HepG2 (cell line): ENCODE data around the gene MED9. TPM values are rescaled to one million over a fixed set of nuclear protein-coding genes. Genes with fewer than 3 reads are reported as not detected.

Experiments used
- ATAC-seq: fragments of 200-7000 bp; cut with Tn5 transposase; 3 replicates; pipeline ENCODE4 v1.9.1; 2020; ENCODE audit warnings: mild to moderate bottlenecking, moderate library complexity
- BruUV-seq: library from RNA; stranded (reverse); fragments of 400-500 nt; replicated peaks from 2 replicates; lab custom pipeline; 2021; lab: Mats Ljungman, UMichigan
- CTCF ChIA-PET: fragments of 300-600 bp; formaldehyde crosslinking; extraction: SDS; loops from one replicate; lab custom pipeline; 2021; ENCODE audit warnings: low total read pairs, inconsistent platforms, low intra/inter-chr PET ratio; lab: Yijun Ruan, JAX
- POLR2A ChIA-PET: fragments of 350-600 bp; sonication (Branson Sonifier 250); formaldehyde crosslinking; loops from one replicate; lab custom pipeline; 2020; ENCODE audit warnings: antibody characterized with exemption, inconsistent platforms; lab: Yijun Ruan, JAX
- DNase-seq: peaks from one replicate; pipeline ENCODE4 v3.0.0-alpha.2; 2015; ENCODE audit warnings: low spot score
- FAIRE-seq: peaks from 3 replicates; lab custom pipeline; 2011; peaks lifted over from hg19 to GRCh38; lab: Jason Lieb, UNC
- H2AFZ ChIP-seq: one replicate; pipeline ENCODE4 v1.6.1; 2011; ENCODE audit warnings: low read length, inconsistent platforms
- H3K27ac ChIP-seq: fragments of 300-600 bp; 3 replicates; pipeline ENCODE4 v1.8.0; 2011; ENCODE audit warnings: mixed run types, mild to moderate bottlenecking, mixed read lengths, low read length, inconsistent platforms; ENCODE audit not compliant: insufficient read depth; ENCODE audit errors: extremely low read length
- H3K27me3 ChIP-seq, 2 experiments: fragments of 200-600 bp in 1 of 2; 2 replicates in 1 of 2; 3 replicates in 1 of 2; pipeline versions ENCODE4 v1.6.0 to v1.8.0; 2011; ENCODE audit warnings: low read length in 2 of 2, mild to moderate bottlenecking in 2 of 2, moderate library complexity in 2 of 2, inconsistent platforms in 1 of 2; ENCODE audit not compliant: insufficient read depth in 2 of 2, control insufficient read depth in 1 of 2
- H3K36me3 ChIP-seq, 2 experiments: fragments of 200-600 bp in 1 of 2; replicated peaks in 1 of 2; 2 replicates in 1 of 2; 3 replicates in 1 of 2; pipeline versions ENCODE4 v1.5.1 to v1.8.0; 2011; ENCODE audit warnings: low read length in 2 of 2, inconsistent platforms in 1 of 2; ENCODE audit not compliant: insufficient read depth in 2 of 2, control insufficient read depth in 1 of 2
- H3K4me1 ChIP-seq: 2 replicates; pipeline ENCODE4 v1.5.1; 2012; ENCODE audit warnings: low read length, inconsistent platforms; ENCODE audit not compliant: insufficient read depth
- H3K4me2 ChIP-seq: 2 replicates; pipeline ENCODE4 v1.6.0; 2011; ENCODE audit warnings: low read depth, low read length, inconsistent platforms
- H3K4me3 ChIP-seq, 3 experiments: fragments of 200-600 bp in 1 of 3; sonication (generic), shearing (Covaris generic) in 1 of 3; replicated peaks in 1 of 3; 2 replicates each; pipeline ENCODE4 v1.5.1; 2011 to 2016; ENCODE audit warnings: low read length in 3 of 3, inconsistent platforms in 2 of 3, low read depth in 2 of 3, mild to moderate bottlenecking in 2 of 3, control low read depth in 1 of 3, mixed read lengths in 1 of 3; ENCODE audit not compliant: insufficient read depth in 1 of 3
- H3K79me2 ChIP-seq: one replicate; pipeline ENCODE4 v1.6.1; 2011; ENCODE audit warnings: low read length, inconsistent platforms; ENCODE audit not compliant: insufficient read depth
- H3K9ac ChIP-seq: 2 replicates; pipeline ENCODE4 v1.6.0; 2011; ENCODE audit warnings: mild to moderate bottlenecking, low read depth, low read length, inconsistent platforms; ENCODE audit not compliant: insufficient read depth
- H3K9me3 ChIP-seq: 2 replicates; pipeline ENCODE4 v1.5.1; 2012; ENCODE audit warnings: mild to moderate bottlenecking, low read length
- H4K20me1 ChIP-seq: 2 replicates; pipeline ENCODE4 v1.6.0; 2011; ENCODE audit warnings: inconsistent platforms, mild to moderate bottlenecking, low read length, moderate library complexity; ENCODE audit not compliant: insufficient read depth
- ASH2L ChIP-seq: fragments of 300-600, 200-600 bp; sonication (generic); IDR thresholded peaks from 2 replicates; pipeline ENCODE4 v1.7.0; 2017; ENCODE audit warnings: low read depth, mild to moderate bottlenecking, moderate library complexity, mixed read lengths, low read length; ENCODE audit not compliant: insufficient read length
- CAMTA2 ChIP-seq: sonication (generic); formaldehyde crosslinking; IDR thresholded peaks from 2 replicates; pipeline ENCODE4 v1.4.0; 2020; ENCODE audit warnings: mild to moderate bottlenecking, missing genetic modification reagents, borderline replicate concordance
- E2F2 ChIP-seq: sonication (generic); formaldehyde crosslinking; IDR thresholded peaks from 2 replicates; pipeline ENCODE4 v1.4.0; 2020; ENCODE audit warnings: missing genetic modification reagents, borderline replicate concordance
- ETV5 ChIP-seq: IDR thresholded peaks from 2 replicates; pipeline ENCODE4 v1.6.1; 2018; ENCODE audit warnings: missing biosample characterization, missing genetic modification reagents, inconsistent platforms, borderline replicate concordance
- GLI4 ChIP-seq: sonication (generic); formaldehyde crosslinking; IDR thresholded peaks from 2 replicates; pipeline ENCODE4 v1.5.1; 2020; ENCODE audit warnings: missing genetic modification reagents, mild to moderate bottlenecking, moderate library complexity, borderline replicate concordance
- KLF15 ChIP-seq: sonication (generic); formaldehyde crosslinking; IDR thresholded peaks from 2 replicates; pipeline ENCODE4 v1.8.1; 2023; ENCODE audit warnings: borderline replicate concordance, mild to moderate bottlenecking, inconsistent platforms, missing genetic modification reagents, mixed read lengths
- NR2F6 ChIP-seq, 2 experiments: IDR thresholded peaks; 2 replicates each; pipeline ENCODE4 v1.6.1; 2016; ENCODE audit warnings: antibody characterized with exemption in 1 of 2, mild to moderate bottlenecking in 1 of 2
- ZC3H4 ChIP-seq: sonication (generic); formaldehyde crosslinking; IDR thresholded peaks from 2 replicates; pipeline ENCODE4 v1.4.0; 2020; ENCODE audit warnings: missing genetic modification reagents, borderline replicate concordance
- ZSCAN21 ChIP-seq: sonication (generic); formaldehyde crosslinking; IDR thresholded peaks from 2 replicates; pipeline ENCODE4 v1.8.0; 2022; ENCODE audit warnings: mild to moderate bottlenecking, missing genetic modification reagents, moderate library complexity, borderline replicate concordance
- WGBS: methylation state at CpG from one replicate; pipeline ENCODE4 v1.1.6; 2017; ENCODE audit warnings: low lambda C conversion rate; 5-methylcytosine and 5-hydroxymethylcytosine counted together
- in situ Hi-C: cut with HindIII; loops from 2 replicates; pipeline ENCODE4 v1.10.0; 2017; ENCODE audit warnings: low pct_unique_long_range_greater_than_20kb; ENCODE audit not compliant: extremely low pct_ligation_motif_present
- intact Hi-C: fragments of 100-400 bp; cut with micrococcal nuclease; formaldehyde crosslinking; loops from one replicate; pipeline ENCODE4 v1.10.0; 2022; ENCODE audit not compliant: unreplicated experiment
- polyA plus RNA-seq, 8 experiments: library from polyadenylated mRNA; depleted of rRNA in 3 of 8; stranded (reverse) in 7 of 8; unstranded in 1 of 8; fragments of >200 nt; fragmentation: Illumina TruSeq in 4 of 8; extraction: Trizol in 4 of 8; gene quantifications; 2 replicates each; pipeline versions ENCODE4 v1.2.1 to v1.2.3, GENCODE V29; 2011 to 2016; ENCODE audit warnings: low read depth in 4 of 8, missing spikeins in 1 of 8, mixed read lengths in 1 of 8; ENCODE audit not compliant: insufficient read depth in 1 of 8
- total RNA-seq, 5 experiments: library from RNA; depleted of rRNA; stranded (reverse); fragments of >200 nt; fragmentation: Illumina TruSeq; extraction: Trizol; gene quantifications; 2 replicates each; pipeline ENCODE4 v1.2.3, GENCODE V29; 2016; ENCODE audit warnings: low read depth in 1 of 5
- TF ChIP-seq, protein P1 (sequence below): sonication (generic); formaldehyde crosslinking; IDR thresholded peaks from 2 replicates; pipeline ENCODE4 v1.4.0; 2020; ENCODE audit warnings: missing genetic modification reagents, borderline replicate concordance

Gene MED9
- total and polyA plus RNA-seq, 2 of the 13 experiments (the other 11 are each of a cell fraction or from before 2014, with no cell fraction given): 11.9 to 15.1 TPM

DNA sequence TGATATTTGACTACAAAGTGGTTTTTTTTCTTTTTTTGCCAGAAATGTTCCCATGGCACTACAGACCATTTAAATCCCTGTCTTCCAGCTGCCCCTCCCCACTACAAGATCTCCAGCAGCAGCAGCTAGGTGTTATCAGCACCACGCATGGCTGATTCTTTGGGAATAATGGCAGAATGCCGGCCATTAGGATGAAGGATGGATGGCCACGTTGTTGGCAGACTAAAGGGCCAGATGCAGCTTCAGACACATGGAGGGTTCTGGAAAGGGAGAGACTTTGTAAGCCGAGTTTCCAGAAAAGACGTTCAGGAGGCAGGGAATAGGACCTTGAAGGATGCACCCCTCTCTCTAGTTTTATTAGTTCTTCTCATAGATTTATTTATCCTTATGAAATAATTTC lies 10.3 kb upstream of the MED9 start:
- no peaks in the 10 kb centered on the region for H3K79me2 ChIP-seq
- no peak overlapping the region for H3K4me3 ChIP-seq
- peaks cover 7 to 36% of the 10 kb centered on the region in 2 experiments; a peak in 4 of 5 replicates for H3K27me3 ChIP-seq
- ATAC-seq: no peak
- TF ChIP-seq ETV5 (CRISPR knock-in tag) (no peak), ZSCAN21 (CRISPR knock-in tag) (no peak), KLF15 (CRISPR knock-in tag) (no peak), ZC3H4 (no peak), ASH2L (no peak), GLI4 (CRISPR knock-in tag) (no peak)
- ChIA-PET CTCF (no interaction called here), POLR2A (interaction anchor here (1.3 kb wide), 1 partner anchor 21 kb away, joined by 3 read pairs; no protein-coding TSS in a partner anchor)
- in situ Hi-C loops (no loop called here), intact Hi-C loops (no loop called here)
- no peaks in the 10 kb centered on the region for H3K36me3 ChIP-seq
- WGBS: 3% methylated on average over 4 of the region's 5 CpGs
- H3K27ac ChIP-seq: no peak overlapping the region
- H4K20me1 ChIP-seq: no peaks in the 10 kb centered on the region
- H3K4me1 ChIP-seq: peaks cover 70% of the 10 kb centered on the region
- H3K4me2 ChIP-seq: no peak overlapping the region
- H3K9ac ChIP-seq: no peak overlapping the region
- no TSS peak for BruUV-seq
- H2AFZ ChIP-seq: no peak overlapping the region
- FAIRE-seq: no peak
- H3K9me3 ChIP-seq: no peaks in the 10 kb centered on the region
- DNase-seq: no peak

DNA sequence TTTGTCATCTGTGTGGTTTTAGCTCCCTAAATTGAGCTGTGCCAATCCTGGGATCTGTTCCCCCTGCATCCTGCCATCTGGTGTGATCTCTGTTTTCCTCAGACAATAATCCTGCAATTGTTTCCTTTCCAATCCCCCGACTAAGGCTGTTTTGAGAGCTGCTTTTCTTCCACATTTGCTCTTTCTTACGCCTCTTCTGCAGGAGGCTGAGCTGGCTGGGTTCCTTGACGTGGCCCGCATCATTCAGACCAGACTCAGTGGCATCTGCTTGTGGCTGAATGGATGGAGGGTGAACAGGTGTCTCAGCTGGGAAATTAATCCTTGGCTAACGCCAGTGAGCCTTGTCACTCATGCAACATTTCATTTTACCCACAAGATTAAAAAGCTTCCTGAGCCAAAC lies 9.8 kb upstream of the MED9 start:
- no peak for ATAC-seq
- WGBS: 24% methylated on average over 5 of the region's 5 CpGs
- TF ChIP-seq E2F2 (CRISPR knock-in tag) (no peak), CAMTA2 (CRISPR knock-in tag) (no peak), NR2F6 (IDR thresholded peaks at IDR 0.05) (no peak), NR2F6 (CRISPR knock-in tag; IDR thresholded peaks at IDR 0.05) (no peak)
- TF ChIP-seq, protein P1, sequence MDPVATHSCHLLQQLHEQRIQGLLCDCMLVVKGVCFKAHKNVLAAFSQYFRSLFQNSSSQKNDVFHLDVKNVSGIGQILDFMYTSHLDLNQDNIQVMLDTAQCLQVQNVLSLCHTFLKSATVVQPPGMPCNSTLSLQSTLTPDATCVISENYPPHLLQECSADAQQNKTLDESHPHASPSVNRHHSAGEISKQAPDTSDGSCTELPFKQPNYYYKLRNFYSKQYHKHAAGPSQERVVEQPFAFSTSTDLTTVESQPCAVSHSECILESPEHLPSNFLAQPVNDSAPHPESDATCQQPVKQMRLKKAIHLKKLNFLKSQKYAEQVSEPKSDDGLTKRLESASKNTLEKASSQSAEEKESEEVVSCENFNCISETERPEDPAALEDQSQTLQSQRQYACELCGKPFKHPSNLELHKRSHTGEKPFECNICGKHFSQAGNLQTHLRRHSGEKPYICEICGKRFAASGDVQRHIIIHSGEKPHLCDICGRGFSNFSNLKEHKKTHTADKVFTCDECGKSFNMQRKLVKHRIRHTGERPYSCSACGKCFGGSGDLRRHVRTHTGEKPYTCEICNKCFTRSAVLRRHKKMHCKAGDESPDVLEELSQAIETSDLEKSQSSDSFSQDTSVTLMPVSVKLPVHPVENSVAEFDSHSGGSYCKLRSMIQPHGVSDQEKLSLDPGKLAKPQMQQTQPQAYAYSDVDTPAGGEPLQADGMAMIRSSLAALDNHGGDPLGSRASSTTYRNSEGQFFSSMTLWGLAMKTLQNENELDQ (CRISPR knock-in tag): no peak

More for the DNA sequence above, 9.8 kb upstream of the MED9 start:
- Histone ChIP-seq H3K27ac (no peak overlapping the region), H3K9ac (no peak overlapping the region), H3K27me3 (peaks cover 7 to 37% of the 10 kb centered on the region in 2 experiments; a peak in 4 of 5 replicates), H3K36me3 (no peaks in the 10 kb centered on the region), H4K20me1 (no peaks in the 10 kb centered on the region), H3K79me2 (no peaks in the 10 kb centered on the region), H3K4me1 (peaks cover 68% of the 10 kb centered on the region), H3K9me3 (no peaks in the 10 kb centered on the region), H2AFZ (no peak overlapping the region), H3K4me2 (no peak overlapping the region), H3K4me3 (no peak overlapping the region)
- ChIA-PET CTCF (no interaction called here), POLR2A (interaction anchor here (1.3 kb wide), 1 partner anchor 21 kb away, joined by 3 read pairs; no protein-coding TSS in a partner anchor)
- in situ Hi-C loops: no loop called here
- intact Hi-C loops: no loop called here
- DNase-seq (no peak), FAIRE-seq (no peak)
- BruUV-seq: no TSS peak
